Skeletal muscle cell (primary cell): ENCODE data around the gene TRNP1.
"Not testable (repeated sequence)": the region's sequence is repeated elsewhere in the genome, so short reads cannot be mapped to it uniquely, and the experiment has no call there.

ENCODE experiments used
- DNase-seq: peaks from one replicate; pipeline ENCODE4 v3.0.0-alpha.2; 2010; ENCODE audit warnings: low read depth
- H3K4me3 ChIP-seq: 2 replicates; pipeline ENCODE4 v1.5.1; 2011; ENCODE audit warnings: low read depth, mild to moderate bottlenecking, control low read depth, low read length, moderate library complexity

TRNP1 gene

DNA sequence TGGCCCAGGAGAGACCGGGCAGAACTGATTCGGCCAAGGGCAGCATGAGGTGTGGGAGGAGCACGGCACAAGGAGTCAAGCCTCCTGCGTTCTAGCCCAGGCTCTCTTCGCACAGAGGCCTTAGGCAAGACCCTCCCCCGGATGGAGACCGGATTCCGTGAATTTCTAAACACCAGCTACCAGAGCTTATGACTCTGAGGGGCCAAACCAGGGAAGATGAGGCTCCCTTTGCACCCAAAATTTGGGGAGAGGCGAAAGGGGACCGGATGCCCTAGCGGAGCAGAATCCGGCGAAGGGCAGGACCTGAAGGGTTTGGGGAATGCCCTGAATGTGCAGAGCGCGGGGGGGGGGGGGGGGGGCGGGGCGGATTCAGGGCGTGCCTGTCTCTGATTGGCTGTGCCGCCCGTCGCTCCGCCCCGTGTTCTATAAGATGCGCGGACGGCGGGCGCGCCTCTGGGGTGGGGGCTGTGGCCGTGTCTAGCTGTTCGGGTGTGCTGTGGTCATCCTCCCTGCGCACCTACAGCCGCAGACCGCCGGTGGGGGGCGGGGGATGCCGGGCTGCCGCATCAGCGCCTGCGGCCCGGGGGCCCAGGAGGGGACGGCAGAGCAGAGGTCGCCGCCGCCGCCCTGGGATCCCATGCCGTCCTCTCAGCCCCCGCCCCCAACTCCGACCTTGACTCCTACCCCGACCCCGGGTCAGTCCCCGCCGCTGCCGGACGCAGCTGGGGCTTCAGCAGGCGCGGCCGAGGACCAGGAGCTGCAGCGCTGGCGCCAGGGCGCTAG lies at the start of gene TRNP1:
TRNP1 (plus strand) TSS at position 456 of the 783 bp plus-strand sequence; CDS start at position 551, 95 bp downstream.
- peak; percentile 45 for DNase-seq

DNA sequence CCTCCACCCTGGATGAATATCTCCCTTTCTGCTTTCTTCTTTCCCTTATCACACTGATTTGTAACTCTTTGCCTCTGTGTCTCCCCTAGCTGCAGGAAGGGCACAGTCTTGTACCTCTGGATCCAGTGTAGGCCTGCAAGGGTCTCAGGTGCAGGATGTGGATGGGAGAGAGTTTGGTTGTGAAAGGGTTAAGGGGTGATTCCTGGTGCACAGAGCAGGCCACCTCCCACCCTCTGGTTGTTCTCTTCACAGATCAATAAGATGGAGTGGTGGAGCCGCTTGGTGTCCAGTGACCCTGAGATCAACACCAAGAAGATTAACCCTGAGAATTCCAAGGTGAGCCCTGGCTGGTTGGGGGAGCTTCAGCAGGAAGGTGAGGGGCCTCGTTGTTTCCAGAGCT lies 48.4 kb upstream of the TRNP1 start:
- no peak overlapping the region for H3K4me3 ChIP-seq
- no peak for DNase-seq

More for the DNA sequence above, at the start of gene TRNP1:
- peak within 1 kb of the TSS; percentile 81 for H3K4me3 ChIP-seq

- H3K4me3 ChIP-seq: no peak overlapping the region
- no peak for DNase-seq
Observed at GRCh38 chr1:26945728-26946127, 47.8 kb upstream of the TRNP1 start.

GRCh38 chr1:26946270-26946669 lies 47.2 kb upstream of the TRNP1 start:
- no peak overlapping the region for H3K4me3 ChIP-seq
- no peak for DNase-seq

DNA sequence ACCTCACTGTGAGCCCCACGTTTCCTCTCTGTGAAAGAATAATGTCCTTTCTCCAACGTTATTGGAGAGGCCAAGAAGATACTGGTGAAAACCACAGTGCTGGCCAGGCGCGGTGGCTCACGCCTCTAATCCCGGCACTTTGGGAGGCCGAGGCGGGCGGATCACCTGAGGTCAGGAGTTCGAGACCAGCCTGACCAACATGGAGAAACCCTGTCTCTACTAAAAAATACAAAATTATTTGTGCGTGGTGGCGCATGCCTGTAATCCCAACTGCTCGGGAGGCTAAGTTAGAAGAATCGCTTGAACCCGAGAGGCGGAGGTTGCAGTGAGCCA lies 44.8 kb upstream of the TRNP1 start:
- not testable (repeated sequence) for DNase-seq, H3K4me3 ChIP-seq

GRCh38 chr1:26949266-26949925 lies 44.1 kb upstream of the TRNP1 start:
- H3K4me3 ChIP-seq: no peak overlapping the region
- DNase-seq: no peak

- no peak for DNase-seq
- H3K4me3 ChIP-seq: no peak overlapping the region
Observed at GRCh38 chr1:26949926-26950319, 43.6 kb upstream of the TRNP1 start.

- H3K4me3 ChIP-seq: no peak overlapping the region
- DNase-seq: no peak
Observed at GRCh38 chr1:26950602-26951001, 42.9 kb upstream of the TRNP1 start.

DNA sequence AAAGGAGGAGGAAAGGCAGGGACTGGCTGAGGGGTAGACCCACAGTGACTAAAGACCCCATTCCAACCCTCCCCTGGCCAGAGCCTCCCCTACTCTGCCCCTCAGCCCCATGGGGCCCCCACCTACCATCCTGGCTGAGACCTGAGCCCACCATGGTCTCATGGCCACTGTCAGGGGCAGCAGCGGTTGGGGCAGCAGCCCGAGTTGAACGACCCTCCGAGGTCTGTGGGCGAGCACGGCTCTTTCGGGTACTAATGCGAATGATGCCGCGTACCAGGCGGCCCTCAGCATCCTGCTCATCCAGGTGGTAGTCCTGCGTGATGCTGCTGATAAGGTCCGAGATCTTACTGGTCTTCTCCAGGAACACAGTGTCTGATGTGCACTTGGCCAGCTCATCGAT lies 42.3 kb upstream of the TRNP1 start:
- H3K4me3 ChIP-seq: no peak overlapping the region
- DNase-seq: no peak

DNA sequence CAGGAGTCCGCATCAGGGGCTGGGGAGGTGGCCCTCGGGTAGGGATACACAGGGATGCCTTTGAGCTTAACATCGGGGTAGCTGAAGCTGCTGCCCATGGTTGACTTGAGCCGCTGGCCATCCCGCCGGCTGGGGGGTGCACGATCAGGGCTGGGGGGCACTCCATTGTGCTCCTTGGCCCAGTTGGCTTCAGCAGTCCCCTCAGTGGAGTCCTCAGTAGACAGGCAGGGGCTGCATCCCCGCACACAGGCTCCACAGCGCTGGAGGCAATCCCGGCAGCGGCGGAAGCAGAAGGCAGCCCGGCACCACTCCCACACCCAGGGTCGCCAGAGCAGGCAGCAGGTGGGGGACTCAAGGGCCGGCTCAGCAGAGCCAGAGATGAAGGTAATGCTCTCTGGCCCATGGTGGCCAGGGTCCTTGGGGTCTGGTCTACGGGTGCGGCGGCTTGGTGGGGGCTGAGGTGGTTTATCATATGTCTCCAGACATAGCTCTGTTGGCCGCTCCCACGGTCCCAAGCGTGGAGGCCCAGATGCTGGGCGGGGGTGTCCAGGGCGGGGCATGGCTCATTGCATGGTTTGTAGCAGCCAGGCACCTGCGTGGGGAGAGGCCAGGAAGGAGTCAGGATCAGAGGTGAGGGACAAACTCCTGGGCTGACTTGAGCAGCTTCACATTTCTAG lies 41.5 kb upstream of the TRNP1 start:
- H3K4me3 ChIP-seq: no peak overlapping the region
- no peak for DNase-seq

DNA sequence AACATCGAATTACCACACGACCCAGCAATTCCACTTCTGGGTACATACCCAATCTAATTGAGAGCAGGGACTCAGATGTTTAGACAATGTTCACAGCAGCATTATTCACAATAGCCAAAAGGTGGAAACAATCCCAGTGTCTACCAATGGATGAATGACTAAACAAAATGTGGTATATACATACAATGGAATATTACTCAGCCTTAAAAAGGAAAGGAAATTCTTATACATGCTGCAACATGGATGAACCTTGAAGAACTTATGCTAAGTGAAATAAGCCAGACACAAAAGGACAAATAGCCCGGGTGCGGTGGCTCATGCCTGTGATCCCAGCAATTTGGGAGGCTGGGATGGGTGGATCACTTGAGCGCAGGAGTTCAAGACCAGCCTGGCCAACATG lies 40.1 kb upstream of the TRNP1 start:
- no peak for DNase-seq
- H3K4me3 ChIP-seq: no peak overlapping the region

- no peak for DNase-seq
Observed at GRCh38 chr1:26956321-26956720, 37.2 kb upstream of the TRNP1 start.

DNA sequence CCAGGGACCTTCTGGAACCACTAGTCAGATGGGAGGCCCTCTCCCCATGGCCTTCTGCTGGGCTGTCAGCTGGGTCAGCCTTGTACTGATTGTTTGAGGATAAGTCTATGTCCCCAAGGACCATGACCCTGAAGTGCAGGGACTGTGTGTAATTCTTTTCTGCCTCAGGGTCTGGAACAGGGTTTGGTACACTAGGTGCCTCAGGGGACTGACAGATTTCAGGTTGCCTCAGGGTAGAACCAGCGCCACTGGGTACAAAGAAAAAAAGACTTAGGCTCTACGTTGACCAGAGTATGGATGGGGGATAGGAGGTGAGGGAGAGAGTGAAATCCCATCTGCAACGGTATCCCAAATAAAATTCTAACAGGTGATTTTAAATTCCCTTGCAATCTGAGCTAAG lies 36.2 kb upstream of the TRNP1 start:
- no peak for DNase-seq
- H3K4me3 ChIP-seq: no peak overlapping the region

More at GRCh38 chr1:26956321-26956720, 37.2 kb upstream of the TRNP1 start:
- no peak overlapping the region for H3K4me3 ChIP-seq

GRCh38 chr1:26959270-26959669 lies 34.2 kb upstream of the TRNP1 start:
- DNase-seq: no peak
- no peak overlapping the region for H3K4me3 ChIP-seq

DNA sequence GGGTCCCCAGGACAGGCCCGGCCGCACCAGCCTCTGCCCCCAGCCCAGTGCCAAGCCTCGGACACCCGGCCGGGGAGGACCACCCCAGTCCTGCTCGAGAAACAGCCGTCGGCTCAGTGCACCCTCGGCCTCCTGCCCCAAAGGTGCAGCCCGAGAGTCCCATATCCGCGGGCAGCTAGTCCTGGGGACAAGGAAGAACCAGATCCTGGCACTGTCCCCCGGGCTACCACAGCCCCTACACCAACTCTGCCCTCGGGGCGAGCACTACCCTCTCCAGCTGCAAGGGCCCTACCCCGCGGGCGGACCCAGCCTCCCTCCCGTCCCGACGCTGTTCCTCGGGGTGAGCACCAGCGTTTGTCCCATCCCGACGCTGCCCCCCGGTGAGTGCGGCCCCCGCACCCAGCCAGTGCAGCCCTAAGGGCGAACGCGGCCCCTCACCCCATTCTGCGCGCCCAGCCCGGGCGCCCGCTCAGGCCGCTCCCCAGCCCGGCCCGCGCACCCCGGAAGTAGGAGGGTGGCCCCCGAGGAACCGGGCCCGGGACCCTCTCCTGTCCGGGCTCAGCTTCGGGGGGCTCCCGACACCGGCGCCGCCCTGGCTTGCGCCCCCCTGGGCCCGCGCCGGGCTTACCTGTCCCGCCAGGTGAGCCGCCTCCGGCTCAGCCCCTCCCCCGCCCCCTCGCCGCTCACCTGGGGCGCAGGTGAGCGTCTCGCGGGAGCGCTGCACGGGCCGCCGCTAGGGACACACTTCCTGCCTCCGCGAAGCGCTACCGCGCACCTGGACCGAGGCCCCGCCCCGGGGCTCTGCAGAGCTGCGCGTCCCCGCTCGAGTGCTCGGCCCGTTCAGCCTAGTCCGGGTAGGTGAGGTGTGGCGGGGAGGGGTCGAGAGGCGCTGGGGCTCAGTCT lies 33.5 kb upstream of the TRNP1 start, which contains the start of gene KDF1:
KDF1 (minus strand) TSS at position 747 of the 903 bp plus-strand sequence. CDS start 8,088 bp downstream, outside the sequence.
- peak within 1 kb of the TSS; percentile 34 for H3K4me3 ChIP-seq
- DNase-seq: no peak

- H3K4me3 ChIP-seq: peak overlapping the region; percentile 34
- no peak for DNase-seq
Observed at GRCh38 chr1:26960625-26960966, 32.9 kb upstream of the TRNP1 start.

DNA sequence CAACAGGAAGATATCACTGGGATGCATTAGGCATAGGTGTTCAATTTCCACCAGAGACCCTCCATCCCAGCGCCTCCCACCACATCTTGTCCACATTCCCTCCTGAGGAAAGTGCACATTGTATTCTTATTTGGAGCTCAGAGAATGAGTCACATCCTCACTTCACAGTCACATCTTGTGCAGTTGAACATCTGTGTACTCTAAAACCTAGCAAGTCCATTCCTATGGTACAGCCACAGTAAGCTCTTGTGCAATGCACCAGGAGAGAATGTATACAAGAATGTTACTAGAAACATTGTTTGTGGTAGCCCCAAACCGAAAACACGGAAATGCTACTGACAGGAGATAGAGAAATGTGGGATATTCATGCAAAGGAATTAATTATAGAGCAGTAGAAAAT lies 31.7 kb upstream of the TRNP1 start:
- DNase-seq: peak; percentile 90
- H3K4me3 ChIP-seq: no peak overlapping the region

- H3K4me3 ChIP-seq: no peak overlapping the region
- DNase-seq: no peak
Observed at GRCh38 chr1:26965213-26965612, 28.3 kb upstream of the TRNP1 start.

DNA sequence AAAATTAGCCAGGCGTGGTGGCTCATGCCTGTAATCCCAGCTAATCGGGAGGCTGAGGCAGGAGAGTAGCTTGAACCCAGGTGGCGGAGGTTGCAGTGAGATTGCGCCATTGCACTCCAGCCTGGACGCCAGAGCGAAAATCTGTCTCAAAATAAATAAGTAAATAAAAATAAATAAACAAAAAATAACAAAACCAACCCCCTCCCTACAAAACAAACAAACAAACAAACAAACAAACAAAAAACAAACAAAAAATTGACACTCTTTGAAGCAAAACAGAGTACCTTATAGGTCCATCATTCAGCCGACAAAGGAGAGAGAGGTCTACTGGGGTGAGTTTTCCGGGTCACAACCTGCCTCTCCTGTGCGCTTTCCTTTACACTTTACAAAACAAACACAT lies 27.9 kb upstream of the TRNP1 start:
- no peak for DNase-seq

GRCh38 chr1:26970810-26971209 lies 22.7 kb upstream of the TRNP1 start:
- DNase-seq: no peak
- no peak overlapping the region for H3K4me3 ChIP-seq

More for the DNA sequence above, 27.9 kb upstream of the TRNP1 start:
- H3K4me3 ChIP-seq: no peak overlapping the region
